Heart right ventricle (tissue), 16 donors: ENCODE data around the gene OR10G4. TPM values are rescaled to one million over a fixed set of nuclear protein-coding genes. Genes with fewer than 3 reads are reported as not detected.

ENCODE experiments used
- ATAC-seq, 8 donors: fragments of 200-7000 bp; cut with Tn5 transposase; one replicate each; pipeline ENCODE4 v1.9.1; 2020; ENCODE audit warnings: mild to moderate bottlenecking in 8 of 8, moderate library complexity in 8 of 8, moderate number of reproducible peaks in 1 of 8
- DNase-seq, 2 donors: peaks; one replicate each; pipeline ENCODE4 v3.0.0-alpha.2; 2020
- H3K27ac ChIP-seq, 10 donors: fragments of 200-600 bp; sonication (generic) in 2 of 10; one replicate each; pipeline versions ENCODE4 v1.5.0 to v1.8.0; 2020 to 2022; ENCODE audit warnings: mild to moderate bottlenecking in 3 of 10
- H3K27me3 ChIP-seq, 7 donors: fragments of 200-600 bp; one replicate each; pipeline ENCODE4 v1.8.0; 2021 to 2022; ENCODE audit warnings: mild to moderate bottlenecking in 2 of 7
- H3K36me3 ChIP-seq, 9 donors: fragments of 200-600 bp; sonication (generic) in 1 of 9; one replicate each; pipeline versions ENCODE4 v1.5.0 to v1.8.0; 2020 to 2022; ENCODE audit warnings: mild to moderate bottlenecking in 2 of 9
- H3K4me1 ChIP-seq, 9 donors: fragments of 200-600 bp; sonication (generic) in 1 of 9; one replicate each; pipeline versions ENCODE4 v1.5.0 to v1.8.0; 2020 to 2022; ENCODE audit warnings: mild to moderate bottlenecking in 4 of 9
- H3K4me3 ChIP-seq, 10 donors: fragments of 200-600 bp; sonication (generic) in 2 of 10; one replicate each; pipeline versions ENCODE4 v1.5.0 to v1.8.0; 2020 to 2022; ENCODE audit warnings: mild to moderate bottlenecking in 7 of 10, moderate library complexity in 2 of 10
- H3K9me3 ChIP-seq, 11 donors: fragments of 200-600 bp in 10 of 11; sonication (generic) in 2 of 11; one replicate each; pipeline versions ENCODE4 v1.5.0 to v1.8.0; 2013 to 2022; ENCODE audit warnings: mild to moderate bottlenecking in 2 of 11, control low read depth in 1 of 11, moderate library complexity in 1 of 11
- WGBS, 2 donors: extraction: QIAGEN DNeasy Blood & Tissue Kit; methylation state at CpG; one replicate each; pipeline ENCODE4 v1.1.7; 2013; ENCODE audit warnings: inconsistent platforms in 1 of 2; 5-methylcytosine and 5-hydroxymethylcytosine counted together
- intact Hi-C, 10 donors: fragments of 100-400 bp; cut with DNase I; formaldehyde crosslinking; loops; one replicate each; pipeline versions ENCODE4 v1.11.1 to v1.14.2; 2022
- polyA plus RNA-seq, 2 donors: library from polyadenylated mRNA; stranded (reverse); fragments of 200-250 nt; gene quantifications; one replicate each; pipeline ENCODE4 v1.2.3, GENCODE V29; 2013
- total RNA-seq, 10 donors: library from RNA; stranded (reverse); fragmentation: NEBNext Ultra II Directional in 3 of 10; extraction: Animal tissue kit (Norgen Biotek cat#: 25700) in 3 of 10; gene quantifications; one replicate each; pipeline versions ENCODE4 v1.2.1 to v1.2.4, GENCODE V29; 2021 to 2023
- TF ChIP-seq, protein P1 (sequence below), 9 donors: fragments of 200-600 bp; sonication (generic) in 2 of 9; IDR thresholded peaks; one replicate each; pipeline versions ENCODE4 v1.5.0 to v1.8.0; 2021 to 2022; ENCODE audit warnings: antibody characterized with exemption in 9 of 9, mild to moderate bottlenecking in 5 of 9, moderate library complexity in 1 of 9
- donor health status: Arrhythmogenic right ventricular cardiomyopathy.
- donor health status: ischemic (EF 13 %, LVEDD 7.1; RV severe dilation, severe dysfunction).
- donor health status: healthy with polysubstance abuse.
- donor health status: DM: no; HTN: yes; CAD: no.
- donor health status: DM: no; HTN: no; CAD: no.
- donor health status: ischemic (EF 25% LVEDD 6.9; RV normal size, moderate dysfunction).
- donor health status: ischemic (EF 25% LVEDD 5.7; RV mildly dilated, moderate dysfunction).
- donor health status: healthy.
- donor health status: DM: yes; HTN: yes; CAD: no.
- donor health status: Ischemic cardiomyopathy.
- donor health status: ischemic (EF 35%, LVEDD 5.7; RV mildly dilated, moderate dysfunction).
- donor health status: nonischemic (EF 11% LVEDD 7.7; RV severe dilation, severe dysfunction).
- donor health status: DM: yes; HTN: yes; CAD: no.
- donor health status: PGD.
- donor health status: ischemic (EF 29% LVEDD 5.4; RV normal size, mild dysfunction).
- donor health status: nonischemic (EF 23%, LVEDD 6.1; RV moderate dilation, normal function).

Gene OR10G4
- total and polyA plus RNA-seq, 12 donors, result not detected

DNA sequence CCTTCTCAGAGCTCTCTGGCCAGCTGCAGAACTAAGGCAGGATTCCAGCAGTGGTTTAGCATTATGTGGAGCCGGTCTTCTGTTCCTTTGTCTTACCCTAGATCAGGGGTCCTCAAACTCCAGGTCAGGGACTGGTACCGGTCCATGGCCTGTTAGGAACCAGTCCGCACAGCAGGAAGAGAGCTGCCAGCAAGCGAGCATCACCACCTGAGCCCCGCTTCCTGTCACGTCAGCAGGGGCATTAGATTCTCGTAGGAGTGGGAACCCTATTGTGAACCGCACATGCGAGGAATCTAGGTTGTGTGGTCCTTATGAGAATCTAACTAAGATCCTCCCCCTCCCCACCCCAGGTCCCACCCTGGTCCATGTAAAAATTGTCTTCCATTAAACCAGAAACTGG lies 26.8 kb downstream of the OR10G4 start:
- 73 to 75% methylated on average over 9 of the region's 9 CpGs for WGBS, 2 donors
- TF ChIP-seq, protein P1, sequence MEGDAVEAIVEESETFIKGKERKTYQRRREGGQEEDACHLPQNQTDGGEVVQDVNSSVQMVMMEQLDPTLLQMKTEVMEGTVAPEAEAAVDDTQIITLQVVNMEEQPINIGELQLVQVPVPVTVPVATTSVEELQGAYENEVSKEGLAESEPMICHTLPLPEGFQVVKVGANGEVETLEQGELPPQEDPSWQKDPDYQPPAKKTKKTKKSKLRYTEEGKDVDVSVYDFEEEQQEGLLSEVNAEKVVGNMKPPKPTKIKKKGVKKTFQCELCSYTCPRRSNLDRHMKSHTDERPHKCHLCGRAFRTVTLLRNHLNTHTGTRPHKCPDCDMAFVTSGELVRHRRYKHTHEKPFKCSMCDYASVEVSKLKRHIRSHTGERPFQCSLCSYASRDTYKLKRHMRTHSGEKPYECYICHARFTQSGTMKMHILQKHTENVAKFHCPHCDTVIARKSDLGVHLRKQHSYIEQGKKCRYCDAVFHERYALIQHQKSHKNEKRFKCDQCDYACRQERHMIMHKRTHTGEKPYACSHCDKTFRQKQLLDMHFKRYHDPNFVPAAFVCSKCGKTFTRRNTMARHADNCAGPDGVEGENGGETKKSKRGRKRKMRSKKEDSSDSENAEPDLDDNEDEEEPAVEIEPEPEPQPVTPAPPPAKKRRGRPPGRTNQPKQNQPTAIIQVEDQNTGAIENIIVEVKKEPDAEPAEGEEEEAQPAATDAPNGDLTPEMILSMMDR (IDR thresholded peaks at IDR 0.05), result no peak
- Histone ChIP-seq H3K36me3 (no peaks in the 10 kb centered on the region), H3K27ac (no peak overlapping the region), H3K4me1 (no peaks in the 10 kb centered on the region), H3K4me3 (no peak overlapping the region), H3K9me3 (no peaks in the 10 kb centered on the region), H3K27me3 (peaks cover 0 to 3% (median 0%) of the 10 kb centered on the region in 7 donors)
- ATAC-seq, result no peak
- intact Hi-C loops, result no loop called here
- DNase-seq, result no peak

DNA sequence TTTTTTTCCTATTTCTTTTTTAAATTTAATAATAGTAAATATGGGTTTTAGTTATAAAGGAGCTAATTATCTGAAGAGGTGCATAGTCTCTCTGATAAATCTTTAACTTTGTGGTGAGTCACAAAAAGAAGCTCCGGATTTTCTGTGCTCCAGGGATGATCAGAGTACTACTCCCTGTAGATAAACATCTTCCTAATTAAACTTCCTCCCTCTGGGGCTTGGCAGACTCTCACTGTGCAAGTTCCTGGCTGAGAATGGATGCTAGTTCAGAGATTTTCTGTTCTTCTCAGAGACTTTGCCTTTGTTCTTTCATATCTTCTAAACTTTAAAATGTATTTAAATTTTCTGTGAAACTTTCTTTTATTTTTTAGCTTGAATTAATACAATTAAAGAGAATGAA lies 28.5 kb downstream of the OR10G4 start, which contains the start of gene OR10G7:
Gene OR10G7, minus strand, starts transcription at position 72 of the 400 bp plus-strand sequence. CDS start 2,324 bp downstream, outside the sequence.
- intact Hi-C loops, result no loop called here
- no peak for ATAC-seq
- no peaks in the 10 kb centered on the region for H3K36me3 ChIP-seq
- no peaks in the 10 kb centered on the region for H3K4me1 ChIP-seq
- 5 to 11% methylated on average over 1 of the region's 1 CpG for WGBS, 2 donors
- H3K27ac ChIP-seq, result no peak within 1 kb of the TSS
- peaks cover 0 to 3% (median 0%) of the 10 kb centered on the region in 7 donors for H3K27me3 ChIP-seq
- DNase-seq, result no peak
- H3K4me3 ChIP-seq, result no peak within 1 kb of the TSS
- TF ChIP-seq, protein P1 (IDR thresholded peaks at IDR 0.05), result no peak
- H3K9me3 ChIP-seq, result no peaks in the 10 kb centered on the region

DNA sequence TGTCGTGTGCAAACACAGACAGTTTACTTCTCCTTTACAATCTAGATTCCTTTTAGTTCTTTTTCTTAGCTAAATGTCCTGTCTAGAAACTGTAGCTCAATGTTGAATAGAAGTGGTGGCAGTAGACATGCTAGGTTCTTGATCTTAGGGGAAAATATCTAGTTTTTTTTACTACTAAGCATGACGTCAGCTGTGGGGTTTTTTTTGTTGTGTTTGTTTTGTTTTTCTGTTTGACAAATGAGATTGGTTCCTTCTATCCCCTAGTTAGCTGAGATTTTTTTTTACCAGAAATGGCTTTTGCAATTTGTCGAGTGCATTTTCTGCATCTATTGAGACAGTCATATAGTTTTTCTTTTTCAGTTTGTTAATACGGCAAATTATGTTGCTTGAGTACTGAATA lies 30.6 kb downstream of the OR10G4 start:
- TF ChIP-seq, protein P1 (IDR thresholded peaks at IDR 0.05), result no peak
- H3K9me3 ChIP-seq, result no peaks in the 10 kb centered on the region
- DNase-seq, result no peak
- 80 to 83% methylated on average over 4 of the region's 4 CpGs for WGBS, 2 donors
- H3K36me3 ChIP-seq, result no peaks in the 10 kb centered on the region
- peaks cover 0 to 3% (median 0%) of the 10 kb centered on the region in 7 donors for H3K27me3 ChIP-seq
- no peaks in the 10 kb centered on the region for H3K4me1 ChIP-seq
- H3K4me3 ChIP-seq, result no peak overlapping the region
- intact Hi-C loops, result no loop called here
- H3K27ac ChIP-seq, result no peak overlapping the region
- ATAC-seq, result no peak

DNA sequence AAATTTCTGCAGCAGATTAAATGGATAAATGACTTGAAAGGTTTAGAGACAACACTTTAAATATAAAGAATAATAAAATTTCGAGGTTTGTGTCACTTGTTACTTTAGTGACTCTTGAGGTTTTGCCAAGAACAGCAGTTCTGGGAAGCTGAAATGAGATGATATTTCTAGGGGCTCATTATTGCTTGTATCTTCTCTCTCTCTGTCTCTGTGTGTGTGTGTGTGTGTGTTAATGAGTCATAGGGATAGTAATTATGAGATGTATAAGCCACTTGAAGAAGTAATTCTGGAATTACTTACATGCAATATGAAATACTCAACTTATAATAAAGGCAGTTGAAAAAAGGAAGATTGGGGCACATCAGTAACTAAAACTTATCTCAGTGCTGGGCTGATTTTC lies 38.0 kb downstream of the OR10G4 start:
- H3K27me3 ChIP-seq, result peaks cover 0 to 2% (median 0%) of the 10 kb centered on the region in 7 donors
- 50 to 68% methylated on average over 1 of the region's 1 CpG for WGBS, 2 donors
- H3K36me3 ChIP-seq, result no peaks in the 10 kb centered on the region
- ATAC-seq, result no peak
- DNase-seq, result no peak
- H3K4me1 ChIP-seq, result no peaks in the 10 kb centered on the region
- no peaks in the 10 kb centered on the region for H3K9me3 ChIP-seq
- intact Hi-C loops, result no loop called here
- TF ChIP-seq, protein P1 (IDR thresholded peaks at IDR 0.05), result no peak
- no peak overlapping the region for H3K4me3 ChIP-seq
- no peak overlapping the region for H3K27ac ChIP-seq
